Uterus (tissue), 4 donors: ENCODE results near the gene IRAK1BP1. TPM values are rescaled to one million over a fixed set of nuclear protein-coding genes. Genes with fewer than 3 reads are reported as not detected.

Source experiments
- DNase-seq, 2 donors: peaks; one replicate each; pipeline ENCODE4 v3.0.0-alpha.2; 2019 to 2020
- H3K27ac ChIP-seq, 2 donors: fragments of 200-600 bp; sonication (generic); 1 replicate in 1 of 2; 2 replicates in 1 of 2; pipeline ENCODE4 v1.5.1; 2016 to 2018
- H3K27me3 ChIP-seq, 2 donors: fragments of 200-600 bp; sonication (generic); one replicate each; pipeline ENCODE4 v1.5.1; 2018 to 2019; ENCODE audit warnings: control low read depth in 1 of 2
- H3K36me3 ChIP-seq, 2 donors: fragments of 200-600 bp; sonication (generic); one replicate each; pipeline ENCODE4 v1.5.1; 2019; ENCODE audit warnings: control low read depth in 1 of 2
- H3K4me1 ChIP-seq, 2 donors: fragments of 200-600 bp; sonication (generic); one replicate each; pipeline ENCODE4 v1.5.1; 2018 to 2019; ENCODE audit warnings: control low read depth in 1 of 2
- H3K4me3 ChIP-seq, 2 donors: fragments of 200-600 bp; sonication (generic); 1 replicate in 1 of 2; 2 replicates in 1 of 2; pipeline ENCODE4 v1.5.1; 2018 to 2019; ENCODE audit warnings: mild to moderate bottlenecking in 1 of 2
- H3K9me3 ChIP-seq, 2 donors: fragments of 200-600 bp; sonication (generic); one replicate each; pipeline ENCODE4 v1.5.1; 2019; ENCODE audit warnings: control low read depth in 1 of 2
- POLR2A ChIP-seq, 2 donors: fragments of 450-650 bp; IDR thresholded peaks; one replicate each; pipeline ENCODE4 v1.6.1; 2016; ENCODE audit warnings: antibody characterized with exemption in 2 of 2, mild to moderate bottlenecking in 1 of 2, moderate library complexity in 1 of 2
- intact Hi-C: fragments of 100-400 bp; cut with DNase I; formaldehyde crosslinking; loops from one replicate; pipeline ENCODE4 v1.15.1; 2023; ENCODE audit warnings: low total_unique reads
- total RNA-seq, 4 donors: library from RNA; depleted of rRNA in 3 of 4; stranded (reverse); fragments of >200 nt in 3 of 4; gene quantifications; one replicate each; pipeline versions ENCODE4 v1.1.0 to v1.2.4, GENCODE V29; 2014 to 2023
- TF ChIP-seq, protein P1 (sequence below), 4 experiments: fragments of 200-600 bp in 2 of 4; fragments of 450-650 bp in 2 of 4; sonication (generic) in 2 of 4; IDR thresholded peaks; one replicate each; pipeline ENCODE4 v1.5.1; 2016 to 2019; ENCODE audit warnings: antibody characterized with exemption in 4 of 4, mild to moderate bottlenecking in 2 of 4, moderate library complexity in 1 of 4
- donor health status: DM: yes; HTN: yes; CAD: no.

IRAK1BP1 gene
- total RNA-seq, 4 donors from 2014 or later = 3.2 to 20.0 (median 7.9) TPM

DNA sequence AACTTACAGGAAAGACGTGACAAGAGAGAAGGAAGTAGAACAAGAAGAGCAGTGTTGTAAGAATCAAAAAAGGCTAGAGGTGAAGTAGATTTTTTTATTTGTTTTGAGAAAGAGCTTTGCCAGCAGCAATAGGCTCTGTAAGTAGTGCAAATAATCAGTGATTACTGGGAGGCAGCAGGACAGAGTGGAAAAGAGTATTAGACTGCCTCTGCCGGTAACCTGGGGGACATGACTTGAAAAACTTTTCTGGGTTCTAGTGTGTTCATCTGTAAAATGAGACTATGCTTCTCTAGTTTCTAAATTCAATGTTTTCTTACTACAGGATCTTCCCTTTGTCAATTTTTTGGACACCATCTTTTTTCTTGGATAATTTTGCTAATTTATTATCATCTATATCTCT is 5.8 kb upstream of the IRAK1BP1 start:
- intact Hi-C loops = no loop called here
- Histone ChIP-seq H3K27ac (no peak overlapping the region), H3K36me3 (no peaks in the 10 kb centered on the region), H3K9me3 (no peaks in the 10 kb centered on the region), H3K4me3 (no peak overlapping the region), H3K27me3 (no peaks in the 10 kb centered on the region), H3K4me1 (no peaks in the 10 kb centered on the region)
- TF ChIP-seq POLR2A (IDR thresholded peaks at IDR 0.05) = no peak
- TF ChIP-seq, protein P1, sequence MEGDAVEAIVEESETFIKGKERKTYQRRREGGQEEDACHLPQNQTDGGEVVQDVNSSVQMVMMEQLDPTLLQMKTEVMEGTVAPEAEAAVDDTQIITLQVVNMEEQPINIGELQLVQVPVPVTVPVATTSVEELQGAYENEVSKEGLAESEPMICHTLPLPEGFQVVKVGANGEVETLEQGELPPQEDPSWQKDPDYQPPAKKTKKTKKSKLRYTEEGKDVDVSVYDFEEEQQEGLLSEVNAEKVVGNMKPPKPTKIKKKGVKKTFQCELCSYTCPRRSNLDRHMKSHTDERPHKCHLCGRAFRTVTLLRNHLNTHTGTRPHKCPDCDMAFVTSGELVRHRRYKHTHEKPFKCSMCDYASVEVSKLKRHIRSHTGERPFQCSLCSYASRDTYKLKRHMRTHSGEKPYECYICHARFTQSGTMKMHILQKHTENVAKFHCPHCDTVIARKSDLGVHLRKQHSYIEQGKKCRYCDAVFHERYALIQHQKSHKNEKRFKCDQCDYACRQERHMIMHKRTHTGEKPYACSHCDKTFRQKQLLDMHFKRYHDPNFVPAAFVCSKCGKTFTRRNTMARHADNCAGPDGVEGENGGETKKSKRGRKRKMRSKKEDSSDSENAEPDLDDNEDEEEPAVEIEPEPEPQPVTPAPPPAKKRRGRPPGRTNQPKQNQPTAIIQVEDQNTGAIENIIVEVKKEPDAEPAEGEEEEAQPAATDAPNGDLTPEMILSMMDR (IDR thresholded peaks at IDR 0.05) = no peak
- no peak for DNase-seq

DNA sequence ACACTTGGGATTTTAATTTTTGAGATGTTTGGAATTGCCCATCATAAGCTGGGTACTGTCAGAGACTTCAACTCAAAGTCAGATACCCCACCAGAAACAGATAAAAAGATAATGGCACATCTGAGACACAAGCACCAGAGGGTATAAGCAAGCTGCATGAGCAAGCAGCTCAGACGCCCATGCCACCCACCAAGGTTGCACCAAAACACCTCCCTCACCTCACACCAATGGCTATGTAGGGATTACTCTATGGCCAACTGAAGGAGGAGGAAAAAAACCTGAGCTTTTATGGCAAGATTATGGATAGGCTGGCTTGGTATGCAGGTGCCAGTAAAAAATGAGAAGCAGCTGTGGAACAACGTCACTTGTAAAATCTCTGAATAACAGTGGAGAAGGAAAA is 3.8 kb upstream of the IRAK1BP1 start:
- no peak for DNase-seq
- no peaks in the 10 kb centered on the region for H3K36me3 ChIP-seq
- H3K4me3 ChIP-seq = no peak overlapping the region
- H3K9me3 ChIP-seq = no peaks in the 10 kb centered on the region
- no peak for TF ChIP-seq POLR2A (IDR thresholded peaks at IDR 0.05)
- TF ChIP-seq, protein P1 (IDR thresholded peaks at IDR 0.05) = no peak
- no peaks in the 10 kb centered on the region for H3K4me1 ChIP-seq
- H3K27me3 ChIP-seq = no peaks in the 10 kb centered on the region
- H3K27ac ChIP-seq = no peak overlapping the region
- intact Hi-C loops = no loop called here

DNA sequence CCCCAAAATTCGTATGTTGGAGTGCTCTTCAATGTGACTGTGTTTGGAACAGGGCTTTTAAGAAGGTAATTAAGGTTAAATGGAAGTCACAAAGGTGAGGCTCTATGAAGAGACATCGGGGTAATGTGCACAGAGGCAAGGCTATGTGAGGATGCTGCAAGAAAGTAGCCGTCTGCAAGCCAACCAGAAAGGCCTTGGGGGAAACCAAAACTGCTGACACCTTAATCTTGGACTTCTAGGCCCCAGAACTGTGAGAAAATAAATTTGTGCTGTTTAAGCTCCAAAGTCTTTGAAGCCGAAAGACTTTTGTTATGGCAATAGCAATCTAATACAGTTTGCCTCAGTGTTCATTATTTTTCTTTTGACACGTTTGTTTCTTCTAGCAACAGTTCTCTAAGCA is 2.4 kb upstream of the IRAK1BP1 start:
- no peak overlapping the region for H3K4me3 ChIP-seq
- no peaks in the 10 kb centered on the region for H3K9me3 ChIP-seq
- no peaks in the 10 kb centered on the region for H3K4me1 ChIP-seq
- no peaks in the 10 kb centered on the region for H3K27me3 ChIP-seq
- no peak overlapping the region for H3K27ac ChIP-seq
- no peak for TF ChIP-seq POLR2A (IDR thresholded peaks at IDR 0.05)
- TF ChIP-seq, protein P1 (IDR thresholded peaks at IDR 0.05) = no peak
- H3K36me3 ChIP-seq = no peaks in the 10 kb centered on the region
- DNase-seq = no peak
- intact Hi-C loops = no loop called here

DNA sequence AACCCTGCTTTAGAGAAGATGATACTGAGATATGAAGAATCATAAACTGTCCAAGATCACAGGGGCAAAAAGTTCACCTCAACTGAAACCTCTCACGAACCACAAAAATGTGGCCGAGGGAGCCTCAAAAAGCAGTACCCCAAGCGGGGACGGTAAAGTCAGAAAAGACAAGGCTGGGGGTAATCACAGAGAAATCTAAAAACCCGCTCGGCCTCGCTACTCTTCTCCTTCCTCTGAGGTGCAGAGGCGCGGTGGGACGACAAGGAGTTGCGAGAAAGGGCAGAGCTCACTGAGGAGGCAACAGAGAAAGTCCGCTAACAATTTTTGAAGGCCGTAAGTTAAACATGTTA is 356 bp upstream of the IRAK1BP1 start:
- Histone ChIP-seq H3K9me3 (no peaks in the 10 kb centered on the region), H3K27me3 (no peaks in the 10 kb centered on the region), H3K4me1 (no peaks in the 10 kb centered on the region), H3K4me3 (peak overlapping the region; percentile 81 to 93), H3K36me3 (no peaks in the 10 kb centered on the region), H3K27ac (peak overlapping the region; percentile 47 to 50)
- intact Hi-C loops = no loop called here
- DNase-seq = no peak
- TF ChIP-seq, protein P1 (IDR thresholded peaks at IDR 0.05) = no peak
- TF ChIP-seq POLR2A (IDR thresholded peaks at IDR 0.05) = no peak

DNA sequence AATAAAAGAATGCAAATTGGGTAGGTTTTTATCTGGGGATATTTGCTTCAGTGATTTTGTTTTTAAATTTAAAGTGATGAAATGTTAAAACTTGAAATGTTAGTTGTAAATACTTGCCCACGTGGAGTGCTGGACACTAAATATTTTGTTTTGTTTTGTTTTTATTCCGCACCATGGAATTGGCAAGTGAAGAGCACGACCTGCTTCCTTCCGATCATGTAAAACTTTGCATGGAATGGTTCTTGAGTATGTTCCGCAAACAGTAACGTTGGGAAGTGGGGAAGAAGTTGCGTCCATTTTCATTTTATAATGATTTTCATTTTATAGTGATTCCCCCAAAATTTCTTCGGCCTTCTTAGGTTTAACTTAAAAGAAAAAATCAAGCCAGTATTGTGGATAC is 765 bp downstream of the IRAK1BP1 start:
- intact Hi-C loops = no loop called here
- no peak for DNase-seq
- TF ChIP-seq, protein P1 (IDR thresholded peaks at IDR 0.05) = no peak
- TF ChIP-seq POLR2A (IDR thresholded peaks at IDR 0.05) = no peak

More for the DNA sequence above, 765 bp downstream of the IRAK1BP1 start:
- H3K27ac ChIP-seq = no peak overlapping the region
- peak overlapping the region; percentile 81 to 93 for H3K4me3 ChIP-seq
- no peaks in the 10 kb centered on the region for H3K4me1 ChIP-seq
- no peaks in the 10 kb centered on the region for H3K27me3 ChIP-seq
- no peaks in the 10 kb centered on the region for H3K9me3 ChIP-seq
- no peaks in the 10 kb centered on the region for H3K36me3 ChIP-seq
